Germinal center (tissue), 1 donor: Measurements from ENCODE around the gene SLC19A2.
"Not testable (repeated sequence)": the region's sequence is repeated elsewhere in the genome, so short reads cannot be mapped to it uniquely, and the experiment has no call there.

Experiments used
- DNase-seq: peaks from one replicate; pipeline ENCODE4 v3.0.0; 2012; ENCODE audit warnings: mixed read lengths, low spot score

SLC19A2 gene

GRCh38 chr1:169509354-169509753 lies 23.6 kb upstream of the SLC19A2 start:
- DNase-seq, result no peak

- DNase-seq, result no peak
Measured at GRCh38 chr1:169508432-169509338, 22.9 kb upstream of the SLC19A2 start.

GRCh38 chr1:169507413-169507812 lies 21.7 kb upstream of the SLC19A2 start:
- no peak for DNase-seq

- DNase-seq, result not testable (repeated sequence)
Measured at GRCh38 chr1:169503601-169504000, 17.9 kb upstream of the SLC19A2 start.

GRCh38 chr1:169499807-169500206 lies 14.1 kb upstream of the SLC19A2 start:
- no peak for DNase-seq

- DNase-seq, result no peak
Measured at GRCh38 chr1:169497317-169497716, 11.6 kb upstream of the SLC19A2 start.

- DNase-seq, result no peak
Measured at GRCh38 chr1:169495916-169496315, 10.2 kb upstream of the SLC19A2 start.

- no peak for DNase-seq
Measured at GRCh38 chr1:169495046-169495775, 9.5 kb upstream of the SLC19A2 start.

GRCh38 chr1:169494343-169494742 lies 8.6 kb upstream of the SLC19A2 start:
- no peak for DNase-seq

- DNase-seq, result no peak
Measured at GRCh38 chr1:169493251-169493650, 7.5 kb upstream of the SLC19A2 start.

GRCh38 chr1:169491845-169492281 lies 6.1 kb upstream of the SLC19A2 start:
- no peak for DNase-seq

GRCh38 chr1:169488157-169488556 lies 2.4 kb upstream of the SLC19A2 start:
- DNase-seq, result no peak

- DNase-seq, result no peak
Measured at GRCh38 chr1:169487561-169487960, 1.8 kb upstream of the SLC19A2 start.

- no peak for DNase-seq
Measured at GRCh38 chr1:169487133-169487532, 1.4 kb upstream of the SLC19A2 start.

GRCh38 chr1:169486281-169487051 lies 722 bp upstream of the SLC19A2 start:
- no peak for DNase-seq

- DNase-seq, result peak; percentile 32
Measured at GRCh38 chr1:169484683-169485430, 887 bp downstream of the SLC19A2 start.

- DNase-seq, result no peak
Measured at GRCh38 chr1:169484101-169484500, 1.6 kb downstream of the SLC19A2 start.

GRCh38 chr1:169483500-169483966 lies 2.2 kb downstream of the SLC19A2 start:
- DNase-seq, result no peak

- DNase-seq, result no peak
Measured at GRCh38 chr1:169479363-169480066, 6.2 kb downstream of the SLC19A2 start.

- DNase-seq, result no peak
Measured at GRCh38 chr1:169478094-169478672, 7.6 kb downstream of the SLC19A2 start.
